Ovary (tissue), 3 donors: ENCODE data around the gene FAM83D.

Source experiments
- EP300 ChIP-seq: sonication (generic); formaldehyde crosslinking; IDR thresholded peaks from one replicate; pipeline ENCODE4 v1.6.1; 2017; ENCODE audit warnings: antibody characterized with exemption
- POLR2A ChIP-seq: fragments of 450-650 bp; IDR thresholded peaks from one replicate; pipeline ENCODE4 v1.6.1; 2017; ENCODE audit warnings: antibody characterized with exemption, mild to moderate bottlenecking, moderate library complexity
- TF ChIP-seq, protein P1 (sequence below), 3 donors: fragments of 450-650 bp in 2 of 3; fragments of 200-600 bp in 1 of 3; IDR thresholded peaks; one replicate each; pipeline versions ENCODE4 v1.5.1 to v1.8.0; 2016 to 2022; ENCODE audit warnings: antibody characterized with exemption in 3 of 3, mild to moderate bottlenecking in 1 of 3
- donor health status: DM: no; HTN: no; CAD: no.

DNA sequence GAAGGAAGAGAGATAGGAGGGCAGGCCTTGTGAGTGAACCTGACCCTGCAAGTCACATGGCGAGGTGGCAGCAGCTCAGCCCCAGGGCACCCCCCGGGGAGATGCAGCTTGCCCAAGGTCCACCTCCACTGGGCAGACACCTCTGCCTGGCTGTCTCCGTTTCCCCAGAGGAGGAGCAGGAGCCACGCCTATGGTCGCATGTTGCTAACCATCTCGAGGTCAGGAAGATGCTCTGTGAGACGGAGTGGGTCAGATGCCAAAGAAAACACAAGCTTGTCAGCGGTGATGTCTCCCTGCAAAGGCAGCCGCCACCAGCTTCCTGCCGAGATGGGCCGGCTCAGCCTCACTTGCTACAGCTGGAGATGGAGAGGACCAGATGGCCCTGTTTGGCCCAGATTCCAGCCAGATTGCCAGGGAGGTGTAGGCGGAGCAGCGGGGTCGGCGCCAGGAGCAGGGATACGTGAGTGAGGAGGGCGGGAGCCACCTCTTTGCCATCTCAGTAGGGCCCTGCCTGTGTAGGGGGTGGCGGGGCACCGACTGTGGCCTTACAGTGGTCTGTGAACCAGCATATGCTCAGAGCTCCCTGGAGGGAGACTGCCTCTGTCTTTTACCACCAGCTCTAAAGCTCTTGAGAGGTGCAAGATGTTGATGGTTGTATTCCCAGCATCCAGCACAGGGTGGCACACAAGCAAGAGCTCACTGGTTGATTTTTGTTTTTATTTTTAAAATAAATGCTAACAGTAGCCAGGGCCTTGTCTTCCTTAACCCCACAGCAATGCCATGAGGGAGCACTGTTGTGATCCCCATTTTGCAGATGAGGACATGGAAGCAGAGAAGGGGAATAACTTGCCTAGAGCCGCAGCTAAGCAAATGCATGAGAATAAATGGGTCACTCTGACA is 42.9 kb upstream of the FAM83D start:
- TF ChIP-seq, protein P1, sequence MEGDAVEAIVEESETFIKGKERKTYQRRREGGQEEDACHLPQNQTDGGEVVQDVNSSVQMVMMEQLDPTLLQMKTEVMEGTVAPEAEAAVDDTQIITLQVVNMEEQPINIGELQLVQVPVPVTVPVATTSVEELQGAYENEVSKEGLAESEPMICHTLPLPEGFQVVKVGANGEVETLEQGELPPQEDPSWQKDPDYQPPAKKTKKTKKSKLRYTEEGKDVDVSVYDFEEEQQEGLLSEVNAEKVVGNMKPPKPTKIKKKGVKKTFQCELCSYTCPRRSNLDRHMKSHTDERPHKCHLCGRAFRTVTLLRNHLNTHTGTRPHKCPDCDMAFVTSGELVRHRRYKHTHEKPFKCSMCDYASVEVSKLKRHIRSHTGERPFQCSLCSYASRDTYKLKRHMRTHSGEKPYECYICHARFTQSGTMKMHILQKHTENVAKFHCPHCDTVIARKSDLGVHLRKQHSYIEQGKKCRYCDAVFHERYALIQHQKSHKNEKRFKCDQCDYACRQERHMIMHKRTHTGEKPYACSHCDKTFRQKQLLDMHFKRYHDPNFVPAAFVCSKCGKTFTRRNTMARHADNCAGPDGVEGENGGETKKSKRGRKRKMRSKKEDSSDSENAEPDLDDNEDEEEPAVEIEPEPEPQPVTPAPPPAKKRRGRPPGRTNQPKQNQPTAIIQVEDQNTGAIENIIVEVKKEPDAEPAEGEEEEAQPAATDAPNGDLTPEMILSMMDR (IDR thresholded peaks at IDR 0.05), result no peak
- TF ChIP-seq POLR2A (no peak), EP300 (no peak)
